SK-N-SH (cell line): ENCODE results near the gene BRD4.

ENCODE experiments used
- CTCF ChIP-seq: fragments of 200-600 bp; sonication (generic); IDR thresholded peaks from 2 replicates; pipeline ENCODE4 v1.6.1; 2017; ENCODE audit warnings: antibody characterized with exemption, mild to moderate bottlenecking, moderate library complexity
- EP300 ChIP-seq, 2 experiments: IDR thresholded peaks; 2 replicates each; pipeline versions ENCODE4 v1.4.0 to v1.6.1; 2012; ENCODE audit warnings: borderline replicate concordance in 1 of 2, low read depth in 1 of 2, low read length in 1 of 2
- FOXM1 ChIP-seq: IDR thresholded peaks from 2 replicates; pipeline ENCODE4 v1.4.0; 2012; ENCODE audit warnings: low read depth, mild to moderate bottlenecking
- JUND ChIP-seq: IDR thresholded peaks from 2 replicates; pipeline ENCODE4 v1.4.0; 2012
- MXI1 ChIP-seq: IDR thresholded peaks from 2 replicates; pipeline ENCODE4 v1.6.1; 2012; ENCODE audit warnings: mild to moderate bottlenecking, low read depth, low read length, improper control_type of control experiment
- REST ChIP-seq: IDR thresholded peaks from 2 replicates; pipeline ENCODE4 v1.6.1; 2012; ENCODE audit warnings: mild to moderate bottlenecking, low read depth, low read length, moderate library complexity

DNA sequence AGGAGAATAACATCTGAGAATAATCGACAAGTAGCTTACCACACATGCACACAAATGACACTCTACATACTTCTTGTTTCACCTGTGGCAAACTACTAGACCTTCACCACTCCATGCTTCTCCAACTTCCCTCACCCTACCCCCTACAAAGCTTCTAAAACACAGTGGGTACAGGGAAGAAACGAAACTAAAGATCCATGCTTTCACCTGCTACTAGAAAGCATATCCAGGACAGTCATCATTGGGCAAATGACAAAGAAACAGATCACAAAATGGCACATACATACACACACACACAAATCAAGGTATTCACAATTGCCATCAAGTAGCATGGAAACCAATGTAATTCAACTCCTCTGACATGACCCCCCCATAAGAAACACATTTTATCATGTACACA, 10.6 kb downstream of the BRD4 start:
- TF ChIP-seq REST, result no peak
- no peak for TF ChIP-seq CTCF
- no peak for TF ChIP-seq MXI1
- TF ChIP-seq JUND, result no peak
- no peak for TF ChIP-seq FOXM1
- TF ChIP-seq EP300 (IDR thresholded peaks at IDR 0.05; ENCODE audit: borderline replicate concordance in 1 of 2, low read depth in 1 of 2, low read length in 1 of 2), result no peak
